Dermis blood vessel endothelial cell (primary cell): ENCODE measurements around the gene WDR46. TPM values are rescaled to one million over a fixed set of nuclear protein-coding genes. Genes with fewer than 3 reads are reported as not detected.
A peak's percentile ranks its signal among the peaks of the same experiment; 100 is the strongest.

Source experiments
- DNase-seq: peaks from one replicate; pipeline ENCODE4 v3.0.0; 2010
- total RNA-seq: library from RNA; depleted of rRNA; stranded (reverse); fragments of >200 nt; gene quantifications from 2 replicates; pipeline ENCODE4 v1.2.3, GENCODE V29; 2014

WDR46 gene
- total RNA-seq, 1 donor from 2014 or later, result 75.4 TPM

GRCh38 chr6:33259032-33259431, 30.0 kb downstream of the WDR46 start:
- no peak for DNase-seq

- DNase-seq, result no peak
Observed at GRCh38 chr6:33254591-33254990, 34.4 kb downstream of the WDR46 start.

- no peak for DNase-seq
Observed at GRCh38 chr6:33252759-33253158, 36.3 kb downstream of the WDR46 start.

- DNase-seq, result no peak
Observed at GRCh38 chr6:33251395-33252012, 37.5 kb downstream of the WDR46 start.

- no peak for DNase-seq
Observed at GRCh38 chr6:33250731-33251130, 38.3 kb downstream of the WDR46 start.

- peak; percentile 50 for DNase-seq
Observed at GRCh38 chr6:33249732-33250630, 39.1 kb downstream of the WDR46 start.

- peak; percentile 99 for DNase-seq
Observed at GRCh38 chr6:33248932-33249731, 39.9 kb downstream of the WDR46 start.

GRCh38 chr6:33248643-33248931, 40.5 kb downstream of the WDR46 start:
- DNase-seq, result no peak

- peak; percentile 92 for DNase-seq
Observed at GRCh38 chr6:33247977-33248642, 40.9 kb downstream of the WDR46 start.

GRCh38 chr6:33243476-33243875, 45.6 kb downstream of the WDR46 start:
- DNase-seq, result no peak

- DNase-seq, result no peak
Observed at GRCh38 chr6:33241968-33242367, 47.1 kb downstream of the WDR46 start.

GRCh38 chr6:33237741-33238140, 51.3 kb downstream of the WDR46 start:
- no peak for DNase-seq

- DNase-seq, result no peak
Observed at GRCh38 chr6:33236852-33237251, 52.2 kb downstream of the WDR46 start.

GRCh38 chr6:33236328-33236727, 52.7 kb downstream of the WDR46 start:
- DNase-seq, result no peak

- DNase-seq, result no peak
Observed at GRCh38 chr6:33235221-33235634, 53.8 kb downstream of the WDR46 start.

Other genes starting within 250 kb of the WDR46 start
- gene HLA-DPA1, start 215.6 kb downstream of the WDR46 start, total RNA-seq, result 0.34 and 17.4 TPM in 2 replicates
- gene HLA-DPB1, start 213.2 kb downstream of the WDR46 start, total RNA-seq, result 1.4 and 22.4 TPM in 2 replicates
- gene COL11A2, start 96.8 kb downstream of the WDR46 start, total RNA-seq, result 0.28 and 0.34 TPM in 2 replicates
- 26.6 and 27.9 TPM in 2 replicates for gene RXRB, start 88.6 kb downstream of the WDR46 start, total RNA-seq
- gene SLC39A7, start 88.4 kb downstream of the WDR46 start, total RNA-seq, result 93.6 and 99.4 TPM in 2 replicates
- 8.7 and 9.7 TPM in 2 replicates for gene HSD17B8, start 84.6 kb downstream of the WDR46 start, total RNA-seq
- 22.6 and 29.0 TPM in 2 replicates for gene RING1, start 80.7 kb downstream of the WDR46 start, total RNA-seq
- gene VPS52, start 17.4 kb downstream of the WDR46 start, total RNA-seq, result 33.7 and 38.5 TPM in 2 replicates
- gene RPS18, start 17.2 kb downstream of the WDR46 start, total RNA-seq, result 1,732 and 3,722 TPM in 2 replicates
- 5.9 and 10.0 TPM in 2 replicates for gene B3GALT4, start 12.1 kb downstream of the WDR46 start, total RNA-seq
- gene PFDN6, start 362 bp upstream of the WDR46 start, total RNA-seq, result 22.1 and 29.1 TPM in 2 replicates
- 82.4 and 88.3 TPM in 2 replicates for gene RGL2, start 9.7 kb upstream of the WDR46 start, total RNA-seq
- gene TAPBP, start 24.8 kb upstream of the WDR46 start, total RNA-seq, result 137 and 154 TPM in 2 replicates
- 15.8 and 16.8 TPM in 2 replicates for gene ZBTB22, start 28.5 kb upstream of the WDR46 start, total RNA-seq
- 52.1 and 57.9 TPM in 2 replicates for gene DAXX, start 33.7 kb upstream of the WDR46 start, total RNA-seq
- 12.4 and 34.3 TPM in 2 replicates for gene KIFC1, start 102.6 kb upstream of the WDR46 start, total RNA-seq
- 14.4 and 16.5 TPM in 2 replicates for gene PHF1, start 121.8 kb upstream of the WDR46 start, total RNA-seq
- gene CUTA, start 128.9 kb upstream of the WDR46 start, total RNA-seq, result 61.3 and 61.7 TPM in 2 replicates
- 2.4 and 2.5 TPM in 2 replicates for gene SYNGAP1, start 130.8 kb upstream of the WDR46 start, total RNA-seq
- 5.5 and 6.3 TPM in 2 replicates for gene ZBTB9, start 165.3 kb upstream of the WDR46 start, total RNA-seq